Measurements from ENCODE around the gene SEPSECS. TPM values are rescaled to one million over a fixed set of nuclear protein-coding genes. Genes with fewer than 3 reads are reported as not detected.

SEPSECS gene
- total RNA-seq, 4 donors from 2014 or later: 3.9 to 6.7 (median 4.7) TPM

DNA sequence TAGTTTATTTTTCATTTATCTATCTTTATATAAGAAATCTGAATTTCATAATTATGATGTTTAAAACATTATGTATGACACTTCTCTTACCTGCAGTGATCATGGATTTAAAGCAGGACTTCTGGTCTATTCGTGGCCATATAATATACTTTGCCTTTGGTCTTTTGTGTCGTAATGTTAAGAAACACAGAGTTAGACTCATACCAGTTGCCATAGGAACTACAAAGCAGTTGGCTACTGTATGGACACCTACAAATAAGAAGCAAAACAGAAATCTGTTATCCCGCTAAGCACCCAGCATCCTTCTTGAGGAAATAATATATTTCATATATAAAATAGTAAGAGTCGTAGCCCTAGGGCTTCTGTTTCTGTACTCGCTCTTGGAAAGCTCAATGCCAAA, 4.3 kb downstream of the SEPSECS start:
- H3K36me3 ChIP-seq: peaks cover 0 to 8% of the 10 kb centered on the region in 2 donors
- H3K27me3 ChIP-seq: no peaks in the 10 kb centered on the region
- no peak for DNase-seq
- in situ Hi-C loops (cut with MboI; ENCODE audit: low sequenced_read_pairs in 4 of 4): loop anchor here in 1 of 4 donors (25.0 kb wide), 1 partner anchor 156 kb away; the partner anchor contains the start of gene ZCCHC4
- H3K4me3 ChIP-seq: no peak overlapping the region
- H3K9me3 ChIP-seq: no peaks in the 10 kb centered on the region
- peaks cover 6% of the 10 kb centered on the region in 2 donors for H3K4me1 ChIP-seq
- ATAC-seq: no peak
- no peak overlapping the region for H3K27ac ChIP-seq
- intact Hi-C loops (cut with DNase I; ENCODE audit: low total_unique reads): no loop called here
- TF ChIP-seq POLR2A (IDR thresholded peaks at IDR 0.05): no peak
- TF ChIP-seq, protein P1, sequence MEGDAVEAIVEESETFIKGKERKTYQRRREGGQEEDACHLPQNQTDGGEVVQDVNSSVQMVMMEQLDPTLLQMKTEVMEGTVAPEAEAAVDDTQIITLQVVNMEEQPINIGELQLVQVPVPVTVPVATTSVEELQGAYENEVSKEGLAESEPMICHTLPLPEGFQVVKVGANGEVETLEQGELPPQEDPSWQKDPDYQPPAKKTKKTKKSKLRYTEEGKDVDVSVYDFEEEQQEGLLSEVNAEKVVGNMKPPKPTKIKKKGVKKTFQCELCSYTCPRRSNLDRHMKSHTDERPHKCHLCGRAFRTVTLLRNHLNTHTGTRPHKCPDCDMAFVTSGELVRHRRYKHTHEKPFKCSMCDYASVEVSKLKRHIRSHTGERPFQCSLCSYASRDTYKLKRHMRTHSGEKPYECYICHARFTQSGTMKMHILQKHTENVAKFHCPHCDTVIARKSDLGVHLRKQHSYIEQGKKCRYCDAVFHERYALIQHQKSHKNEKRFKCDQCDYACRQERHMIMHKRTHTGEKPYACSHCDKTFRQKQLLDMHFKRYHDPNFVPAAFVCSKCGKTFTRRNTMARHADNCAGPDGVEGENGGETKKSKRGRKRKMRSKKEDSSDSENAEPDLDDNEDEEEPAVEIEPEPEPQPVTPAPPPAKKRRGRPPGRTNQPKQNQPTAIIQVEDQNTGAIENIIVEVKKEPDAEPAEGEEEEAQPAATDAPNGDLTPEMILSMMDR (IDR thresholded peaks at IDR 0.05 in 4 of 5, conservative IDR thresholded peaks at IDR 0.05 in 1 of 5): no peak

DNA sequence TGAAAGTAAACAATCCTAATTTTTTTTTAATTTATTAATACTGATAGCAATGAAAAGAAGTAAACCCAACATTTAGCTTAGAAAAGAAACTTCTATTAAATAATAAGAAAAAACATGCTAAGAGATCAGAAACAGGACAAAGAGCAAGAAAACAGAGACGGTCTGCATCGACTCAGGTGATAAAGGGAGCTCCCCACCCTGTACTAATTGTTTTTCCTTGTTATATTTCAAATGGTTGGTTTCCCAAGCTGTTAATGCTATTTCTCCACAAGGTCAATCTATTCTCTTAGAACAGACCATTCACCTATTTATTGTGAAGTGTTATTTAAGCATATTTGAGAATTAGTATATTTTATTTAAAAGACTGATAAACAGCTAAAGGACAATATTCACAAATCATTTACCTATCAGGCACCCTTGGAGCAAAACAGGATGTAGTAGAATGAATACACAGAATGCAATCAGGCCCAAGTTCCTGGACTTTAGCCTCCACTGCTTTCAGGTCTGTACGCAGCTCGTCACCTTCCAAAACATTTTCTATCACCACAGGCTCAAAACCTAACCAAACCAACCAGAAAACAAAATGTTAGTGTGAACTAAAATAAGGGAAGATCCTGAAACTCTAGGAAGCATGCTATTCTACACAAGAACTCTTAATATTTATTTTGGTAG, 5.5 kb downstream of the SEPSECS start:
- H3K36me3 ChIP-seq: peaks cover 0 to 11% of the 10 kb centered on the region in 2 donors
- ATAC-seq (no peak), DNase-seq (no peak)
- intact Hi-C loops (cut with DNase I; ENCODE audit: low total_unique reads) (no loop called here), in situ Hi-C loops (cut with MboI; ENCODE audit: low sequenced_read_pairs in 4 of 4) (loop anchor here in 1 of 4 donors (25.0 kb wide), 1 partner anchor 158 kb away; the partner anchor contains the start of gene ZCCHC4)
- no peak overlapping the region for H3K27ac ChIP-seq
- no peak overlapping the region for H3K4me3 ChIP-seq
- TF ChIP-seq, protein P1 (IDR thresholded peaks at IDR 0.05 in 4 of 5, conservative IDR thresholded peaks at IDR 0.05 in 1 of 5): no peak
- TF ChIP-seq POLR2A (IDR thresholded peaks at IDR 0.05): no peak
- peaks cover 5 to 6% of the 10 kb centered on the region in 2 donors for H3K4me1 ChIP-seq
- H3K27me3 ChIP-seq: no peaks in the 10 kb centered on the region
- no peaks in the 10 kb centered on the region for H3K9me3 ChIP-seq

DNA sequence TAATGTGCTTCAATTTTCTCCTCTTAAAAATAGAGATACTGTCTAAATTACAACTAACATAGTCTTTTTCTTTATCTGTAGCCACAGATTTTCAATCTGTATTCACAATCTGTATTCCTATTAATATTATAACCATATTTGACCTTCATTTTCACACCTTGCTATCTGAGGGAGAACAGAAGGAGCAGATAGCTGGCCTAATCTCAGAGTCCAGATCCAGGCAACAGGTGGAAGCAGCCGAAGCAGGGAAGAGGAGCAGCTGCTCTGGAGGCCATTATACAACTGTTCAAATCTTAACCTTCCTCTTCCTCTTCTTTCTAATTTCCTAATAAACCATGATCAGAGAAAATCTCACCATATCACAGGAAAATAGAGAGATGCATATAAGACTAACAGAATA, 14.2 kb downstream of the SEPSECS start:
- no peak for TF ChIP-seq POLR2A (IDR thresholded peaks at IDR 0.05)
- TF ChIP-seq, protein P1 (IDR thresholded peaks at IDR 0.05 in 4 of 5, conservative IDR thresholded peaks at IDR 0.05 in 1 of 5): no peak
- H3K4me1 ChIP-seq: no peaks in the 10 kb centered on the region
- no peak overlapping the region for H3K27ac ChIP-seq
- ATAC-seq: no peak
- no peaks in the 10 kb centered on the region for H3K27me3 ChIP-seq
- in situ Hi-C loops (cut with MboI; ENCODE audit: low sequenced_read_pairs in 4 of 4) (no loop called here), intact Hi-C loops (cut with DNase I; ENCODE audit: low total_unique reads) (no loop called here)
- DNase-seq: no peak
- no peak overlapping the region for H3K4me3 ChIP-seq
- H3K9me3 ChIP-seq: no peaks in the 10 kb centered on the region
- peaks cover 0 to 22% of the 10 kb centered on the region in 2 donors for H3K36me3 ChIP-seq

DNA sequence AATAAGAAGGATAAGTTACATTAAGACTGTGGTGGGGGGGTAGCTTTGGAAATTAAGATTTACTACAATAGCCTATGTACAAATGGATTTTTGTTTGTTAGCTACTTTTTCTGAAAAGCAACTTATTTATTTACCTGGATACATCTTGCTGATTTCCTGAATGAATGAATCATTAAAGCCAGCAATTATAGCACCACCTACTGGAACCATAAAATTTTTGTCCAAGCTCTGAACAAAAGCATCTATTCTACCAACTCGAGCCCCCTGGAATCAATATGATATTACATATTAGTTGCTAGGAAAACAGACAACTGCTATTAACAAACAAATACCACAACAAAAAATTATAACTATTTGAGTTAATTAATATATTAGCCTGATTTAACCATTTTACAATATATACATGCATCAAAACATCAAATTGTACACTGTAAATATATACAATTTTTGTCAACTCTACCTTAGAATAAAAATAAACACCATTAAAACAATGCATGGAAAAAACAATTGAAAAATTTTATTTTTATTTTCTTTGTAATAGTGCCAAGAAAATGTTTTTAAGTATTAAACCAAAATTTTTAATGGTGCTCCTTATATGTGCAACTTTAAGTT, 15.3 kb downstream of the SEPSECS start:
- intact Hi-C loops (cut with DNase I; ENCODE audit: low total_unique reads): no loop called here
- TF ChIP-seq, protein P1 (IDR thresholded peaks at IDR 0.05 in 4 of 5, conservative IDR thresholded peaks at IDR 0.05 in 1 of 5): peak in 3 of 5 experiments; percentile 10 to 53 (median 31)
- TF ChIP-seq POLR2A (IDR thresholded peaks at IDR 0.05): no peak
- Histone ChIP-seq H3K27ac (no peak overlapping the region), H3K27me3 (no peaks in the 10 kb centered on the region), H3K9me3 (no peaks in the 10 kb centered on the region), H3K36me3 (peaks cover 0 to 28% of the 10 kb centered on the region in 2 donors), H3K4me3 (no peak overlapping the region), H3K4me1 (no peaks in the 10 kb centered on the region)
- in situ Hi-C loops (cut with MboI; ENCODE audit: low sequenced_read_pairs in 4 of 4): no loop called here
- no peak for ATAC-seq
- no peak for DNase-seq
